GM12865 (cell line): ENCODE results near the gene CDYL.
A peak's percentile ranks its signal among the peaks of the same experiment; 100 is the strongest.

Experiments
- DNase-seq: peaks from one replicate; pipeline ENCODE4 v3.0.0; 2010; ENCODE audit warnings: low read depth
- H3K4me3 ChIP-seq: 2 replicates; pipeline ENCODE4 v1.5.1; 2011; ENCODE audit warnings: mild to moderate bottlenecking, low read depth, low read length, control low read depth
- CTCF ChIP-seq: IDR thresholded peaks from 2 replicates; pipeline ENCODE4 v1.5.1; 2011; ENCODE audit warnings: low read length, control low read depth, low read depth, inconsistent platforms; ENCODE audit not compliant: insufficient read depth; ENCODE audit errors: missing control alignments

The CDYL gene

GRCh38 chr6:4776131-4776492 is at the start of gene CDYL:
Gene CDYL (plus strand): TSS chr6:4776404. CDS start chr6:4776784, 380 bp downstream.
- peak within 1 kb of the TSS; percentile 62 for H3K4me3 ChIP-seq
- no peak for TF ChIP-seq CTCF
- peak; percentile 95 for DNase-seq

- DNase-seq: no peak
- no peak overlapping the region for H3K4me3 ChIP-seq
- TF ChIP-seq CTCF: no peak
Measured at GRCh38 chr6:4726645-4727044, 49.6 kb upstream of the CDYL start.

- TF ChIP-seq CTCF: no peak
- no peak for DNase-seq
- H3K4me3 ChIP-seq: no peak overlapping the region
Measured at GRCh38 chr6:4727217-4727616, 49.0 kb upstream of the CDYL start.

DNA sequence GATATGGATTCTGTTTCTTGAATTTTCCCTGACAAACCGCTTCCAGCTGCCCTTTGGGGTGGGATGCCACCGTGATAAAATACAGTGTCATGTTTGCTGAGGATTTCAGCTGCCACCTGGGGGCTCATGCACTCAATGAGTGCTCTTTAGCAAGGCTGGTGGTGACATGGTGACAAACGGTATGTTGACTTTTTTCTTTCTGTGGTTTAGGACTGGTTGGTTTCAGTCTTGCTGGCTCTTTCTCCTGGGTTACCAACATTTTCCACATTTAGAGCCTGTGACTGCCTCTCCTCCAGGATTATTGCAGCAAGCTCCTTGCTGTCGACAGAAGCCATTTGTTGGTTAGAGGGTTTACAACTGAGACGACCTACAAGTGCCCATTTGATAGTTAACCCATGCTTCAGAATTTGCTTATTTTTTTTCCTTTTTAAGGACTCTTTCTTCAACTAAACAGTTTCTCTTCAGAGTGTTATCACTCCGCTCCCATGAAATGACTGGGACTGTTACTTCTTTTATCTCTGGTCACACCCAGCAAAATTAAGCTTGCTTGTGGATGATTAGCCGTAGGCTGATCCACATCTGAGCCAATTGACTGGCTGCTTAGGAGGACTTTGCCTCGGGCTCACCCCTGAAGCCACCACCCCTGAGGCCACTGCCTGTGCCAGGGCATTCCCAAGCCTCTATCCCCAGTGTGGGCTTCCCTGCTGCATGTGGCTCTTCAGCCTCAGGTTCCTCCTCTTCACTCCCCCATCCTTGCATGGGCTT is 48.4 kb upstream of the CDYL start:
- DNase-seq: peak; percentile 45
- H3K4me3 ChIP-seq: no peak overlapping the region
- TF ChIP-seq CTCF: no peak

GRCh38 chr6:4728436-4728769 is 47.8 kb upstream of the CDYL start:
- TF ChIP-seq CTCF: no peak
- H3K4me3 ChIP-seq: no peak overlapping the region

GRCh38 chr6:4728926-4729325 is 47.3 kb upstream of the CDYL start:
- no peak for TF ChIP-seq CTCF
- no peak for DNase-seq
- no peak overlapping the region for H3K4me3 ChIP-seq

More at GRCh38 chr6:4728436-4728769, 47.8 kb upstream of the CDYL start:
- DNase-seq: no peak

- no peak for TF ChIP-seq CTCF
- DNase-seq: no peak
- H3K4me3 ChIP-seq: no peak overlapping the region
Measured at GRCh38 chr6:4731996-4732395, 44.2 kb upstream of the CDYL start.
